Measurements from ENCODE around the gene ZNF423. TPM values are rescaled to one million over a fixed set of nuclear protein-coding genes. Genes with fewer than 3 reads are reported as not detected.

The ZNF423 gene
- total and polyA plus RNA-seq, 2 of the 13 experiments (the other 11 are each of a cell fraction or from before 2014, with no cell fraction given): 0.07 to 0.31 TPM

- FAIRE-seq (no peak), DNase-seq (ENCODE audit: low spot score) (peak; percentile 39), ATAC-seq (peak; percentile 82)
- ChIA-PET CTCF (ENCODE audit: low intra/inter-chr PET ratio, low total read pairs) (no interaction called here), POLR2A (no interaction called here)
- Histone ChIP-seq H3K36me3 (replicated peaks in 1 of 2; ENCODE audit: control insufficient read depth in 1 of 2, insufficient read depth in 2 of 2, low read length in 2 of 2) (no peaks in the 10 kb centered on the region), H2AFZ (ENCODE audit: low read length) (no peak overlapping the region), H4K20me1 (ENCODE audit: insufficient read depth, low read length) (no peaks in the 10 kb centered on the region; the same call in 1 of the 2 replicates), H3K9ac (ENCODE audit: insufficient read depth, low read depth, low read length) (no peak overlapping the region), H3K4me1 (ENCODE audit: insufficient read depth, low read length) (no peaks in the 10 kb centered on the region), H3K4me2 (ENCODE audit: low read depth, low read length) (no peak overlapping the region), H3K27ac (ENCODE audit: extremely low read length, insufficient read depth, low read length) (no peak overlapping the region), H3K4me3 (replicated peaks in 1 of 3; ENCODE audit: insufficient read depth in 1 of 3, low read depth in 2 of 3, low read length in 3 of 3) (no peak overlapping the region), H3K9me3 (ENCODE audit: low read length) (no peaks in the 10 kb centered on the region), H3K79me2 (ENCODE audit: insufficient read depth, low read length) (no peaks in the 10 kb centered on the region), H3K27me3 (ENCODE audit: control insufficient read depth in 1 of 2, insufficient read depth in 2 of 2, low read length in 2 of 2) (peaks cover 0 to 17% of the 10 kb centered on the region in 2 experiments; a peak in 2 of 5 replicates)
- BruUV-seq (replicated peaks): no TSS peak
- peak; percentile 56 for TF ChIP-seq CTCF (CRISPR knock-in tag; IDR thresholded peaks at IDR 0.05)
- TF ChIP-seq STAG1 (CRISPR knock-in tag; IDR thresholded peaks at IDR 0.05): peak; percentile 71
- no peak for TF ChIP-seq KDM3A (CRISPR knock-in tag; IDR thresholded peaks at IDR 0.05; ENCODE audit: low read depth)
- no peak for TF ChIP-seq ZSCAN9 (CRISPR knock-in tag; IDR thresholded peaks at IDR 0.05; ENCODE audit: borderline replicate concordance)
- peak; percentile 21; the same call in 1 of the 2 replicates for TF ChIP-seq SMC3 (IDR thresholded peaks at IDR 0.05; ENCODE audit: low read length)
- 0 out of 2 replicates have a peak, but pooled peaks have one; percentile 14 for TF ChIP-seq RAD21 (CRISPR knock-in tag; IDR thresholded peaks at IDR 0.05)
- in situ Hi-C loops (cut with HindIII; ENCODE audit: extremely low pct_ligation_motif_present, low pct_unique_long_range_greater_than_20kb) (loop anchor here (5.0 kb wide), 1 partner anchor 314 kb away; no protein-coding TSS in a partner anchor), intact Hi-C loops (cut with micrococcal nuclease; ENCODE audit: unreplicated experiment) (no loop called here)
- 20% methylated on average over 4 of the region's 5 CpGs for WGBS (ENCODE audit: low lambda C conversion rate)
These were observed 247.1 kb downstream of the ZNF423 start for GRCh38 chr16:49608779-49609178.

GRCh38 chr16:49608098-49608497, 247.8 kb downstream of the ZNF423 start:
- H3K9ac ChIP-seq (ENCODE audit: insufficient read depth, low read depth, low read length): no peak overlapping the region
- no peaks in the 10 kb centered on the region for H3K4me1 ChIP-seq (ENCODE audit: insufficient read depth, low read length)
- H2AFZ ChIP-seq (ENCODE audit: low read length): no peak overlapping the region
- intact Hi-C loops (cut with micrococcal nuclease; ENCODE audit: unreplicated experiment): no loop called here
- H4K20me1 ChIP-seq (ENCODE audit: insufficient read depth, low read length): no peaks in the 10 kb centered on the region; the same call in 1 of the 2 replicates
- BruUV-seq (replicated peaks): no TSS peak
- in situ Hi-C loops (cut with HindIII; ENCODE audit: extremely low pct_ligation_motif_present, low pct_unique_long_range_greater_than_20kb): loop anchor here (5.0 kb wide), 1 partner anchor 314 kb away; no protein-coding TSS in a partner anchor
- ChIA-PET POLR2A (no interaction called here), CTCF (ENCODE audit: low intra/inter-chr PET ratio, low total read pairs) (no interaction called here)
- H3K4me3 ChIP-seq (replicated peaks in 1 of 3; ENCODE audit: insufficient read depth in 1 of 3, low read depth in 2 of 3, low read length in 3 of 3): no peak overlapping the region
- H3K4me2 ChIP-seq (ENCODE audit: low read depth, low read length): no peak overlapping the region
- H3K36me3 ChIP-seq (replicated peaks in 1 of 2; ENCODE audit: control insufficient read depth in 1 of 2, insufficient read depth in 2 of 2, low read length in 2 of 2): no peaks in the 10 kb centered on the region
- DNase-seq (ENCODE audit: low spot score) (no peak), FAIRE-seq (no peak), ATAC-seq (no peak)
- H3K27ac ChIP-seq (ENCODE audit: extremely low read length, insufficient read depth, low read length): no peak overlapping the region
- H3K27me3 ChIP-seq (ENCODE audit: control insufficient read depth in 1 of 2, insufficient read depth in 2 of 2, low read length in 2 of 2): peaks cover 0 to 18% of the 10 kb centered on the region in 2 experiments; a peak in 3 of 5 replicates
- H3K9me3 ChIP-seq (ENCODE audit: low read length): no peaks in the 10 kb centered on the region
- 2% methylated on average over 5 of the region's 5 CpGs for WGBS (ENCODE audit: low lambda C conversion rate)
- H3K79me2 ChIP-seq (ENCODE audit: insufficient read depth, low read length): no peaks in the 10 kb centered on the region
- TF ChIP-seq TCF7L2 (IDR thresholded peaks at IDR 0.05; ENCODE audit: low read depth, low read length) (no peak), ZNF337 (CRISPR knock-in tag; IDR thresholded peaks at IDR 0.05; ENCODE audit: borderline replicate concordance, low read depth) (no peak), ZNF318 (CRISPR knock-in tag; IDR thresholded peaks at IDR 0.05) (no peak)

All from HepG2 (cell line).